Tibial nerve (tissue), 3 donors: ENCODE data around the gene FAM118A.

Experiments used
- CTCF ChIP-seq, 5 experiments: fragments of 200-600 bp in 3 of 5; fragments of 450-650 bp in 2 of 5; sonication (generic) in 3 of 5; IDR thresholded peaks; one replicate each; pipeline ENCODE4 v1.5.1; 2016 to 2019; ENCODE audit warnings: antibody characterized with exemption in 5 of 5, mild to moderate bottlenecking in 3 of 5, moderate library complexity in 2 of 5
- POLR2A ChIP-seq, 2 donors: fragments of 450-650 bp; IDR thresholded peaks; one replicate each; pipeline ENCODE4 v1.6.1; 2017; ENCODE audit warnings: antibody characterized with exemption in 2 of 2, mild to moderate bottlenecking in 2 of 2, moderate library complexity in 2 of 2

DNA sequence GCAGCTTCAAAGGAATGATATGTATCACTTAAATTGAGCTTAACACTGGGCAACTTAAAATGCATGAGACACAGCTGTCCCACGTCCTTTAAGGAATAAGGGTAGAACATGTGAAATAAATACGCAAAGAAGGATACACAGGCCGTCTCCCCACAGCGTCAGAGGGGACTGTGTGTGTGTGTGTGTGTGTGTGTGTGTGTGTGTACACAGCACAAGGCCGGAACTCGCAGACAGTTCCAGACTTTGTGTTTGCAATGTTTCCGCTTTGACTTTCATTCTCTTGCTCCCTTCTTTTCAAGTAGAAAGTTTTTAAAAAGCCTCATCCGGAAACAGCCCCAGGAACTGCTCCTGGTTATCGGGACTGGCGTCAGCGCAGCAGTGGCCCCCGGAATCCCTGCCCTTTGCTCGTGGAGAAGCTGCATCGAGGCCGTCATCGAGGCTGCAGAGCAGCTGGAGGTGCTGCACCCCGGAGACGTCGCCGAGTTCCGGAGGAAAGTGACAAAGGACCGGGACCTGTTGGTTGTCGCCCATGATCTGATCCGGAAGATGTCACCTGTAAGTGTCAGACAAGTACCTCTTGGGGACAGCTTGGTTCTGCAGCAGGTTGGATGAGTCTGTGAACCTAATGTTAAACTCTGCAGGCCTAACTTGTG lies 13.3 kb downstream of the FAM118A start:
- TF ChIP-seq CTCF (IDR thresholded peaks at IDR 0.05) (no peak), POLR2A (IDR thresholded peaks at IDR 0.05) (no peak)
